T-cell (primary cell): ENCODE data around the gene ADAMTSL4. TPM values are rescaled to one million over a fixed set of nuclear protein-coding genes. Genes with fewer than 3 reads are reported as not detected.
A peak's percentile ranks its signal among the peaks of the same experiment; 100 is the strongest.
"Not testable (repeated sequence)": the region's sequence is repeated elsewhere in the genome, so short reads cannot be mapped to it uniquely, and the experiment has no call there.

Source experiments
- ATAC-seq, 4 experiments: fragments of 200-7000 bp in 3 of 4; fragments of 150-1000 bp in 1 of 4; cut with Tn5 transposase; replicated peaks in 1 of 4; 1 replicate in 3 of 4; 2 replicates in 1 of 4; pipeline ENCODE4 v1.10.0; 2021; ENCODE audit warnings: moderate library complexity in 3 of 4, mild to moderate bottlenecking in 2 of 4, moderate number of reproducible peaks in 1 of 4
- CTCF ChIA-PET, 2 donors: fragments of 300-600 bp; sonication (Branson Sonifier 250); formaldehyde crosslinking; loops; one replicate each; lab custom pipeline; 2022; ENCODE audit warnings: antibody characterized with exemption in 2 of 2; lab: Charles Lee
- POLR2A ChIA-PET, 2 donors: fragments of 300-600 bp; sonication (Branson Sonifier 250); formaldehyde crosslinking; loops; one replicate each; lab custom pipeline; 2022; ENCODE audit warnings: antibody characterized with exemption in 2 of 2; lab: Charles Lee
- DNase-seq, 35 experiments: peaks; one replicate each; pipeline versions ENCODE4 v3.0.0 to v3.0.0-alpha.2; 2013 to 2023
- H3K27ac ChIP-seq: one replicate; pipeline ENCODE4 v1.5.1; 2013; ENCODE audit warnings: low read length
- H3K27me3 ChIP-seq, 2 experiments: replicated peaks in 1 of 2; 1 replicate in 1 of 2; 2 replicates in 1 of 2; pipeline versions ENCODE4 v1.6.1 to v1.7.0; 2013; ENCODE audit warnings: low read length in 1 of 2, mixed read lengths in 1 of 2; ENCODE audit not compliant: control insufficient read depth in 2 of 2, insufficient read depth in 2 of 2; ENCODE audit errors: extremely low read depth in 1 of 2
- H3K36me3 ChIP-seq, 2 donors: 1 replicate in 1 of 2; 2 replicates in 1 of 2; pipeline versions ENCODE4 v1.6.1 to v1.7.0; 2013; ENCODE audit warnings: low read length in 1 of 2; ENCODE audit not compliant: control insufficient read depth in 2 of 2, insufficient read depth in 1 of 2; ENCODE audit errors: extremely low read depth in 1 of 2
- H3K4me1 ChIP-seq, 2 experiments: 1 replicate in 1 of 2; 2 replicates in 1 of 2; pipeline versions ENCODE4 v1.6.1 to v1.7.0; 2013; ENCODE audit warnings: low read length in 2 of 2, mixed read lengths in 1 of 2; ENCODE audit not compliant: insufficient read depth in 2 of 2, control insufficient read depth in 1 of 2; ENCODE audit errors: extremely low read depth in 1 of 2
- H3K4me3 ChIP-seq, 2 donors: 1 replicate in 1 of 2; 2 replicates in 1 of 2; pipeline versions ENCODE4 v1.5.1 to v1.7.0; 2013; ENCODE audit warnings: mild to moderate bottlenecking in 2 of 2, low read length in 1 of 2, moderate library complexity in 1 of 2; ENCODE audit not compliant: control insufficient read depth in 1 of 2; ENCODE audit errors: extremely low read depth in 1 of 2
- H3K9me3 ChIP-seq: 2 replicates; pipeline ENCODE4 v1.7.0; 2013
- H3K27ac Mint-ChIP-seq, 2 donors: one replicate each; pipeline ENCODE4 v1.8.0; 2020 to 2021; ENCODE audit warnings: mild to moderate bottlenecking in 2 of 2, mixed read lengths in 2 of 2
- H3K27me3 Mint-ChIP-seq, 2 donors: one replicate each; pipeline ENCODE4 v1.8.0; 2021 to 2022; ENCODE audit warnings: mixed read lengths in 2 of 2
- H3K36me3 Mint-ChIP-seq: one replicate; pipeline ENCODE4 v1.8.0; 2021; ENCODE audit warnings: mixed read lengths
- H3K4me1 Mint-ChIP-seq, 3 donors: one replicate each; pipeline ENCODE4 v1.8.0; 2020 to 2022; ENCODE audit warnings: mixed read lengths in 3 of 3, mild to moderate bottlenecking in 1 of 3
- H3K4me3 Mint-ChIP-seq, 3 donors: one replicate each; pipeline ENCODE4 v1.8.0; 2020 to 2022; ENCODE audit warnings: mild to moderate bottlenecking in 3 of 3, mixed read lengths in 3 of 3, moderate library complexity in 3 of 3
- H3K9me3 Mint-ChIP-seq, 3 donors: one replicate each; pipeline ENCODE4 v1.8.0; 2020 to 2022; ENCODE audit warnings: mixed read lengths in 3 of 3
- WGBS: methylation state at CpG from one replicate; pipeline ENCODE4 v1.1.5; 2013; ENCODE audit warnings: missing lambda C conversion rate; ENCODE audit not compliant: insufficient coverage; 5-methylcytosine and 5-hydroxymethylcytosine counted together
- total RNA-seq, 35 experiments: library from RNA in 6 of 35; stranded (reverse) in 6 of 35; fragments of 120-200 nt in 1 of 35; gene quantifications; one replicate each; pipeline versions ENCODE4 v1.2.1 to v1.2.4 and lab custom pipeline; 2013 to 2026

Gene ADAMTSL4
- total RNA-seq, 5 donors from 2014 or later (not counting 1 experiment from before 2014, with no cell fraction given), result 0.26 to 0.66 (median 0.49) TPM

- H3K27me3 ChIP-seq, result no peaks in the 10 kb centered on the region
- ChIA-PET CTCF (interaction anchor here (0.5 to 7.3 kb wide), 6 partner anchors 13 to 135 kb away, joined by 4 to 170 read pairs (median 21); partner anchors contain the start of genes ENSA (in 1 of the 2) and MCL1 (in 1 of the 2)), POLR2A (interaction anchor here (0.6 to 7.2 kb wide), 12 partner anchors 8 to 498 kb away, joined by 3 to 255 read pairs (median 4); partner anchors contain the start of genes MCL1 (in 2 of the 2), ENSA (in 1 of the 2) and MLLT11 (in 1 of the 2))
- no peaks in the 10 kb centered on the region for H3K9me3 ChIP-seq
- DNase-seq (peak in 33 of 35 experiments; percentile 48 to 86 (median 68)), ATAC-seq (peak; percentile 5 to 25 (median 6))
- H3K27ac ChIP-seq, result peak overlapping the region; percentile 95
- H3K27me3 Mint-ChIP-seq, result no peaks in the 10 kb centered on the region
- H3K4me1 ChIP-seq, result peaks cover 35 to 88% of the 10 kb centered on the region in 2 experiments
- peak overlapping the region; percentile 100 for H3K27ac Mint-ChIP-seq
- 0% methylated on average over 4 of the region's 4 CpGs for WGBS
- H3K36me3 ChIP-seq, result peaks cover 0 to 6% of the 10 kb centered on the region in 2 donors
- peak overlapping the region; percentile 83 to 90 for H3K4me3 ChIP-seq
- peaks cover 67 to 78% (median 68%) of the 10 kb centered on the region in 3 donors for H3K4me1 Mint-ChIP-seq
- H3K4me3 Mint-ChIP-seq, result peak overlapping the region; percentile 91 to 99 (median 95)
- H3K9me3 Mint-ChIP-seq, result no peaks in the 10 kb centered on the region
- no peaks in the 10 kb centered on the region for H3K36me3 Mint-ChIP-seq
These were observed 13.5 kb downstream of the ADAMTSL4 start for GRCh38 chr1:150562446-150563339.

DNA sequence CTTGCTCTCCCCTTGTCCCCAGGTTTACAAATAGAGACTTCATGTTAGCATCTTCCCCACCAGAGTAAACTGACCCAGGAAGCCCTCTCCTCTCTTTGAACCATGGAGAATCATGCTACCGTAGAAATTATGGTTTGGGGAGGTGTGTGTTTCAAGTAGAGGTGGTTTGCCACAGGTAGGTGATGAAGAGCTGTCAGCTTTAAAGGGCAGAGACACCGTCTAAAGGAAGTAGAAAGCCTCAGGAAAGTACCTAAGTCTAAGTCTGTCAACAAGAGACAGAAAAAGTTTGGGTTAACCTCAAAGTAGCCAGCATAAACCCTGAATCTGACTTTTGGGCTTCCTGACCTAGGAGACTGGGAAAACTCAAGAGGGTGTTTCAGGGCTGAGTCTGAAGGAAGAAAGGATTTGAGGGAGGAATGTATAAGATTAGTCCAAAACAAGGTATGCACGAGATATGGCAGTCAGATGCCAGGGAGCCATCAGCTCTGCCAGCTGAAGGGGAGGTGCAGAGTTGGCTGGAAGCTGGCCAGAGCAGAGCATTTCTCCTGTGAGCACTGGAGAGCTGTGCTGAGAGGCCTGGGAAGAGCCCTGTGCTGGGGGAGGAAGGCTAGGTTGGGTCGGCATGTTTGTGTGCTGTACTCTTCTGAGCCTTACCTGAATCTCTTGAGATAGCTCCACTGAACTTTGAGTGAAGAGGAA lies 14.3 kb downstream of the ADAMTSL4 start:
- WGBS, result 0% methylated on average over 3 of the region's 4 CpGs
- Histone ChIP-seq H3K27me3 (no peaks in the 10 kb centered on the region), H3K4me3 (peak overlapping the region; percentile 83 to 90), H3K36me3 (peaks cover 0 to 6% of the 10 kb centered on the region in 2 donors), H3K9me3 (no peaks in the 10 kb centered on the region), H3K27ac (peak overlapping the region; percentile 95), H3K4me1 (peaks cover 42 to 96% of the 10 kb centered on the region in 2 experiments)
- CTCF ChIA-PET, result interaction anchor here (0.6 to 7.3 kb wide), 6 partner anchors 12 to 134 kb away, joined by 3 to 170 read pairs (median 4); partner anchors contain the start of gene MCL1 (in 1 of the 2)
- H3K4me3 Mint-ChIP-seq, result peak overlapping the region; percentile 91 to 99 (median 95)
- peak in 26 of 35 experiments; percentile 36 to 89 (median 52) for DNase-seq
- H3K36me3 Mint-ChIP-seq, result no peaks in the 10 kb centered on the region
- H3K9me3 Mint-ChIP-seq, result no peaks in the 10 kb centered on the region
- no peaks in the 10 kb centered on the region for H3K27me3 Mint-ChIP-seq
- H3K4me1 Mint-ChIP-seq, result peaks cover 75 to 86% (median 76%) of the 10 kb centered on the region in 3 donors
- peak; percentile 50 to 59 (median 54) for ATAC-seq
- peak overlapping the region; percentile 100 for H3K27ac Mint-ChIP-seq
- POLR2A ChIA-PET, result interaction anchor here (0.5 to 7.2 kb wide), 15 partner anchors 12 to 497 kb away, joined by 3 to 255 read pairs (median 4); partner anchors contain the start of genes ENSA (in 2 of the 2), MCL1 (in 2 of the 2), MLLT11 (in 1 of the 2) and RPRD2 (in 1 of the 2)

GRCh38 chr1:150564051-150564991 lies 15.1 kb downstream of the ADAMTSL4 start:
- ChIA-PET CTCF (interaction anchor here (0.6 to 7.3 kb wide), 6 partner anchors 11 to 122 kb away, joined by 3 to 170 read pairs (median 5); partner anchors contain the start of gene MCL1 (in 1 of the 2)), POLR2A (interaction anchor here (0.5 to 7.2 kb wide), 18 partner anchors 11 to 334 kb away, joined by 3 to 255 read pairs (median 4); partner anchors contain the start of genes ENSA (in 2 of the 2), MCL1 (in 2 of the 2), GOLPH3L (in 1 of the 2) and RPRD2 (in 1 of the 2))
- Mint-ChIP-seq H3K4me3 (peak overlapping the region; percentile 91 to 99 (median 95)), H3K9me3 (no peaks in the 10 kb centered on the region), H3K4me1 (peaks cover 83 to 95% (median 84%) of the 10 kb centered on the region in 3 donors), H3K36me3 (no peaks in the 10 kb centered on the region), H3K27me3 (no peaks in the 10 kb centered on the region), H3K27ac (peak overlapping the region; percentile 100)
- Histone ChIP-seq H3K4me3 (peak overlapping the region; percentile 58 to 83), H3K36me3 (no peaks in the 10 kb centered on the region), H3K27me3 (no peaks in the 10 kb centered on the region), H3K27ac (peak overlapping the region; percentile 95), H3K4me1 (peaks cover 47 to 99% of the 10 kb centered on the region in 2 experiments), H3K9me3 (no peaks in the 10 kb centered on the region)
- ATAC-seq (no peak), DNase-seq (peak in 1 of 35 experiments; percentile 57)
- WGBS, result 33% methylated on average over 2 of the region's 5 CpGs

DNA sequence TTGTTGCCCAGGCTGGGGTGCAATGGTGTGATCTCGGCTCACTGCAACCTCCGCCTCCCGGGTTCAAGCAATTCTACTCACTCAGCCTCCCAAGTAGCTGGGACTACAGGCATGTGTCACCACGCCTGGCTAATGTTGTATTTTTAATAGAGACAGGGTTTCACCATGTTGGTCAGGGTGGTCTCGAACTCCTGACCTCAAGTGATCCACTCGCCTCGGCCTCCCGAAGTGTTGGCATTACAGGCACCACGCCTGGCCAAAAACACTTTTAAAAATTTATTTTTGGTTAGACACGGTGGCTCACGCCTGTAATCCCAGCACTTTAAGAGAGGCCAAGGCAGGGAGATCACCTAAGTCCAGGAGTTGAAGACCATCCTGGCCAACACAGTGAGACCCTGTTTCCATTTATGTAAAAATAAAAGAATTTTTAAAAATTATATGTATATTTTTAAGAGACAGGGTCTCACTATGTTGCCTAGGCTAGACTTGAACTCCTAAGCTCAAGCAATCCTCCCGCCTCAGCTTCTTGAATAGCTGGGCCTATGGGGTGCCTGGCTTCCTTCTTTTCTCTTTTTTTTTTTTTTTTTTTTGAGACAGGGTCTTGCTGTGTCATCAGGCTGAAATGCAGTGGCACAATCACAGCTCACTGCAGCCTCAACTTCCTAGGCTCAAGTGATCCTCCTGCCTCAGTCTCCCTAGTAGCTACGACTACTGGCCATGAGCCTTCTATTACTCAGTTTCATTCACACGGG lies 16.2 kb downstream of the ADAMTSL4 start:
- ChIA-PET CTCF (interaction anchor here (0.6 to 7.3 kb wide), 8 partner anchors 10 to 415 kb away, joined by 3 to 170 read pairs (median 5); partner anchors contain the start of gene MCL1 (in 1 of the 2)), POLR2A (interaction anchor here (0.6 to 7.2 kb wide), 9 partner anchors 10 to 597 kb away, joined by 3 to 255 read pairs (median 5); partner anchors contain the start of genes MCL1 (in 2 of the 2) and ENSA (in 1 of the 2))
- H3K9me3 ChIP-seq, H3K36me3 Mint-ChIP-seq, H3K9me3 Mint-ChIP-seq, DNase-seq, H3K4me3 ChIP-seq, H3K27me3 Mint-ChIP-seq, H3K27me3 ChIP-seq, H3K36me3 ChIP-seq, ATAC-seq: not testable (repeated sequence)
- peak overlapping the region; percentile 100 for H3K27ac Mint-ChIP-seq
- Histone ChIP-seq H3K4me1 (peaks cover 52 to 99% of the 10 kb centered on the region in 2 experiments), H3K27ac (peak overlapping the region; percentile 95)
- peaks cover 87 to 97% (median 88%) of the 10 kb centered on the region in 3 donors for H3K4me1 Mint-ChIP-seq
- WGBS, result no CpG with 5 or more reads among the region's 14 CpGs
- peak overlapping the region; percentile 58 to 99 (median 95) for H3K4me3 Mint-ChIP-seq
